ENCODE data around the gene PDE5A.

GRCh38 chr4:119653990-119654389 lies 25.4 kb upstream of the PDE5A start:
- no peak for TF ChIP-seq FOXM1 (IDR thresholded peaks at IDR 0.05; ENCODE audit: low read depth)
- TF ChIP-seq, protein P1, sequence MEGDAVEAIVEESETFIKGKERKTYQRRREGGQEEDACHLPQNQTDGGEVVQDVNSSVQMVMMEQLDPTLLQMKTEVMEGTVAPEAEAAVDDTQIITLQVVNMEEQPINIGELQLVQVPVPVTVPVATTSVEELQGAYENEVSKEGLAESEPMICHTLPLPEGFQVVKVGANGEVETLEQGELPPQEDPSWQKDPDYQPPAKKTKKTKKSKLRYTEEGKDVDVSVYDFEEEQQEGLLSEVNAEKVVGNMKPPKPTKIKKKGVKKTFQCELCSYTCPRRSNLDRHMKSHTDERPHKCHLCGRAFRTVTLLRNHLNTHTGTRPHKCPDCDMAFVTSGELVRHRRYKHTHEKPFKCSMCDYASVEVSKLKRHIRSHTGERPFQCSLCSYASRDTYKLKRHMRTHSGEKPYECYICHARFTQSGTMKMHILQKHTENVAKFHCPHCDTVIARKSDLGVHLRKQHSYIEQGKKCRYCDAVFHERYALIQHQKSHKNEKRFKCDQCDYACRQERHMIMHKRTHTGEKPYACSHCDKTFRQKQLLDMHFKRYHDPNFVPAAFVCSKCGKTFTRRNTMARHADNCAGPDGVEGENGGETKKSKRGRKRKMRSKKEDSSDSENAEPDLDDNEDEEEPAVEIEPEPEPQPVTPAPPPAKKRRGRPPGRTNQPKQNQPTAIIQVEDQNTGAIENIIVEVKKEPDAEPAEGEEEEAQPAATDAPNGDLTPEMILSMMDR (IDR thresholded peaks at IDR 0.05), result no peak
- no peak for TF ChIP-seq POLR2AphosphoS5 (IDR thresholded peaks at IDR 0.05; ENCODE audit: low read depth, low read length)
- no peak for TF ChIP-seq REST (IDR thresholded peaks at IDR 0.05; ENCODE audit: low read depth, low read length)
- TF ChIP-seq EP300 (IDR thresholded peaks at IDR 0.05; ENCODE audit: borderline replicate concordance in 1 of 2, low read depth in 1 of 2, low read length in 1 of 2), result no peak
- no peak for TF ChIP-seq TAF1 (IDR thresholded peaks at IDR 0.05; ENCODE audit: borderline replicate concordance, low read depth, low read length)
- no peak for TF ChIP-seq GATA2 (CRISPR knock-in tag; IDR thresholded peaks at IDR 0.05)
- TF ChIP-seq RFX5 (IDR thresholded peaks at IDR 0.05; ENCODE audit: low read length), result no peak
- TF ChIP-seq RAD21 (IDR thresholded peaks at IDR 0.05; ENCODE audit: low read length), result no peak
- TF ChIP-seq, protein P2, sequence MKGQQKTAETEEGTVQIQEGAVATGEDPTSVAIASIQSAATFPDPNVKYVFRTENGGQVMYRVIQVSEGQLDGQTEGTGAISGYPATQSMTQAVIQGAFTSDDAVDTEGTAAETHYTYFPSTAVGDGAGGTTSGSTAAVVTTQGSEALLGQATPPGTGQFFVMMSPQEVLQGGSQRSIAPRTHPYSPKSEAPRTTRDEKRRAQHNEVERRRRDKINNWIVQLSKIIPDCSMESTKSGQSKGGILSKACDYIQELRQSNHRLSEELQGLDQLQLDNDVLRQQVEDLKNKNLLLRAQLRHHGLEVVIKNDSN (IDR thresholded peaks at IDR 0.05; ENCODE audit: borderline replicate concordance, low read depth), result no peak
- TF ChIP-seq RCOR1 (IDR thresholded peaks at IDR 0.05; ENCODE audit: low read length), result no peak
- TF ChIP-seq ELF1 (IDR thresholded peaks at IDR 0.05), result no peak
- no peak for TF ChIP-seq MAX (IDR thresholded peaks at IDR 0.05; ENCODE audit: low read depth)
- TF ChIP-seq GABPA (IDR thresholded peaks at IDR 0.05; ENCODE audit: low read depth), result no peak

Data from SK-N-SH (cell line).